ENCODE results near the gene USP15.
"Not testable (repeated sequence)": the region's sequence is repeated elsewhere in the genome, so short reads cannot be mapped to it uniquely, and the experiment has no call there.

The USP15 gene

DNA sequence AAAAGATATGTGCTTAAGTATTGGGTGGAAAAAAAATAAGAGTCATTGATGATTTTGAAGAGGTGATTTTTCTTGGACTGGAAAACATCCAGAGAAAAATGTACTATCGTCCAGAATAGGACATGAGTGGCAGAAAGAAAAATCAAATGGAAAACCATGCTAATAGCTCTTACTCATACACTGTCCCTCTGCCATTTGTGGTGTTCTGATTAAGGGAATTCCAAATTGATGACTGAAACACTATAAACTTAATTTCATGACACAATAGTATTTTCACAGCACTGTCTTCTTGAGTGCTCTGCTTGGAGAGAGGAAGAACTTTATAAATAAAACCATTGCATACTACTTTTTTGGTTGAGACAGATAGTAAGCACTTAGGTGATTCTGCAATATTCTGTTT is 72.4 kb downstream of the USP15 start:
- DNase-seq = no peak

DNA sequence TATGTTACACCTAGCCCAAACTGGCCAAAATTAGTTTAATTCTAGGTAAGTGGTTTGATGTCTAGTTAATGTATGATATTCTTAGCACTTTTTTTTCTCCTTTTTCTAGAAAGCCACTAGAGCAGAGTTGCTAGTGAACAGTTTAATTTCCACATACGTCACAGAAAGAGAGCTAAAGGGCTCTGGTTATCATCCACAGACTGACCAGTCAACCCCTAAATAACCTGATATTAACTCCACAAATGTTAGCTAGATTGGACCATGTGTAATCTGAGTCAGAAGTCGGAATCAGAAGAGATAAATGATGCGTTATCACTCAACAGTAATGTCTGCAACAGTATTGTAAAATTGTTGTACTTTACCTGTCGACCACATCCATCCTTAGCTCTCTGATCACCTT is 74.9 kb downstream of the USP15 start:
- DNase-seq = no peak

DNA sequence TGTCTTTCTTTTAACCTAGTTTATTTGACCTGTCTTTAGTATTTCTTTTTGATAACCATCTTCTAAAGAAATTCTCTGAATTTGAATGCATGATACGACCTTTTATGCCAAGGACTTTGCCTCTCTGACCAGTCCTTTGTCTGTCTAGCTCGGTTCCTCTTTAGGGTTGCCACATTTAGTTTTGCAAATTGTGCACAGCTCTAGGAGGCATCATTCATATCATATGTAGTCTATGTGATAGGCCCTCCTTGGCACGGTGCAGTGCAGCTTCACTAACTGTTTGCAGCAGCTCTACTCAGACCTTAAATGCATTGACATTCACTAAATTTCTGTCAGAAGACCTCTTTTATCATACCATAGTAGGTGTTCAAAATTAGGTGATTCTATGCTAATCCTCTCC is 75.6 kb downstream of the USP15 start:
- no peak for DNase-seq

DNA sequence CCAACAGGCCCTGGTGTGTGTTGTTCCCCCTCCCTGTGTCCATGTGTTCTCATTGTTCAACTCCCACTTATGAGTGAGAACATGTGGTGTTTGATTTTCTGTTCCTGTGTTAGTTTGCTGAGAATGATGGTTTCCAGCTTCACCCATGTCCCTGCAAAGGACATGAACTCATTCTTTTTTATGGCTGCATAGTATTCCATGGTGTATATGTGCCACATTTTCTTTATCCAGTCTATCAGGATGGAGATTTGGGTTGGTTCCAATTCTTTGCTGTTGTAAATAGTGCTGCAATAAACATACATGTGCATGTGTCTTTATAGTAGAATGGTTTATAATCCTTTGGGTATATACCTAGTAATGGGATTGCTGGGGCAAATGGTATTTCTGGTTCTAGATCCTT is 77.4 kb downstream of the USP15 start:
- DNase-seq = not testable (repeated sequence)

DNA sequence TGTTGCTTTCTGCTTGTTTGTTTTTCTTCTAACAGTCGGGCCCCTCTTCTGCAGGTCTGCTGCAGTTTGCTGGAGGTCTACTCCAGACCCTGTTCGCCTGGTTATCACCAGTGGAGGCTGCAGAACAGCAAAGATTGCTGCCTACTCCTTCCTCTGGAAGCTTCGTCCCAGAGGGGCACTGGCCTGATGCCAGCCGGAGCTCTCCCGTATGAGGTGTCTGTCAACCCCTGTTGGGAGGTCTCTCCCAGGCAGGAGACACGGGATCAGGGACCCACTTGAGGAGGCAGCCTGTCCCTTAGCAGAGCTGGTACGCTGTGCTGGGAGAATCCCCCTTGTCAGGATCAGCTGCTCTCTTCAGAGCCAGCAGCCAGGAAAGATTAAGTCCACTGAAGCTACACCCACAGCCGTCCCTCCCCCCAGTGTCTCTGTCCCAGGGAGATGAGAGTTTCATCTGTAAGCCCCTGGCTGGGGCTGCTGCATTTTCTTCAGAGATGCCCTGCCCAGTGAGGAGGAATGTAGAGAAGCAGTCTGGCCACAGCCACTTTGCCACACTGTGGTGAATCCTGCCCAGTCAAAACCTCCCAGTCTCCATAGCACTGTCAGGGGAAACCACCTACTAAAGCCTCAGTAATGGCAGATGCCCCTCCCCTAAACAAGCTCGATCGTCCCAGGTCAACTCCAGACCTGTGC is 82.6 kb downstream of the USP15 start:
- not testable (repeated sequence) for DNase-seq

DNA sequence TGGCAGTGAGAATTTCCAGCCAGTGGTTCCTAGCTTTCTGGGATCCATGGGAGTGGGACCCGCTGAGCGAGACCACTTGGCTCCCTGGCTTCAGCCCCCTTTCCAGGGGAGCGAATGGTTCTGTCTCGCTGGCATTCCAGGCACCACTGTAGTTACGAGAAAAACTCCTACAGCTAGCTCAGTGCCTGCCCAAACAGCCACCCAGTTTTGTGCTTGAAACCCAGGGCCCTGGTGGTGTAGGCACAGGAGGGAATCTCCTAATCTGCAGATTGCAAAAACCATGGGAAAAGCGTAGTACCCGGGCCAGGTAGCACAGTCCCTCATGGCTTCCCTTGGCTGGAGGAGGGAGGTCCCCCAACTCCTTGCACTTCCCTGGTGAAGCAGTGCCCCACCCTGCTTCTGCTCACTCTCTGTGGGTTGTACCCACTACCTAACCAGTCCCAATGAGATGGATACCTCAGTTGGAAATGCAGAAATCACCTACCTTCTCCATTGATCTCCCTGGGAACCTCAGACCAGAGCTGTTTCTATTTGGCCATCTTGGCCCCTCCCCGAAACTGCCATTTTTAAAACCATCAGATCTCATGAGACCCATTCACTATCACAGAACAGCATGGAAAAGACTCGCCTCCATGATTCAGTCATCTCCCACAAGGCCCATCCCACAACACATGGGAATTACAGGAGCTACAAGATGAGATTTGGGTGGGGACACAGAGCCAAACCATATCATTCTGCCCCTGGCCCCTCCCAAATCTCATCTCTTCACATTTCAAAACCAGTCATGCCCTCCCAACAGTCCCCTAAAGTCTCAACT is 83.3 kb downstream of the USP15 start:
- DNase-seq = not testable (repeated sequence)

DNA sequence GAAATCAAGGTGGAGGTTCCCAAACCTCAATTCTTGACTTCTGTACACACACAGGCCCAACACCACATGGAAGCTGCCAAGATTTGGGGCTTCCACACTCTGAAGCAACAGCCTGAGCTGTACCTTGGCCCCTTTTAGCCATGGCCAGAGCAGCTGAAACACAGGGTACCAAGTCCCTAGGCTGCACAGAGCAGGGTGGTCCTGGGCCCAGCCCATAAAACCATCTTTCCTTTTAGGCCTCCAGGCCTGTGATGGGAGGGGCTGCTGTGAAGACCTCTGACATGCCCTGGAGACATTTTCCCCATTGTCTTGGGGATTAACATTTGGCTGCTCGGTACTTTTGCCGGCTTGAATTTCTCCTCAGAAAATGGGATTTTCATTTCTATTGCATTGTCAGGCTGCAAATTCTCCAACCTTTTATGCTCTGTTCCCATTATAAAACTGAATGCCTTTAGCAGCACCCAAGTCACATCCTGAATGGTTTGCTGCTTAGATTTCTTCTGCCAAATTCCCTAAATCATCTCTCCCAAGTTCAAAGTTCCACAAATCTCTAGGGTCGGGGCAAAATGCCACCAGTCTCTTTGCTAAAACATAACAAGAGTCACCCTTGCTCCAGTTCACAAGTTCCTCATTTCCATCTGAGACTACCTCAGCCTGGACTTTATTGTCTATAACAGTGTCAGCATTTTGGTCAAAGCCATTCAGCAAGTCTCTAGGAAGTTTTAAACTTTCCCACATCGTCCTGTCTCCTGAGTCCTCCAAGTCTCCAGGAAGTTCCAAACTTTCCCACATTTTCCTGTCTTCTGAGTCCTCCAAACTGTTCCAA is 84.7 kb downstream of the USP15 start:
- DNase-seq = not testable (repeated sequence)

DNA sequence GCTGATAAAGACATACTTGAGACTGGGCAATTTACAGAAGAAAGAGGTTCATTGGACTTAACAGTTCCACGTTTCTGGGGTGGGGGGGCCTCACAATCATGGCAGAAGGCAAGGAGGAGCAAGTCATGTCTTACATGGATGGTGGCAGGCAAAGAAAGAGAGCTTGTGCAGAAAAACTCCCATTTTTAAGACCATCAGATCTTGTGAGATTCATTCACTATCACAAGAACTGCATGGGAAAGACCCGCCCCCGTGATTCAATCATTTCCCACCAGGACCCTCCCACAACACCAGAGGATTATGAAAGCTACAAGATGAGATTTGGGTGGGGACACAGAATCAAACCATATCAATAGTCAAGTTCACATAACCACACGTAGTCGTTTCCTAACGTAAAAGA is 85.5 kb downstream of the USP15 start:
- no peak for DNase-seq

DNA sequence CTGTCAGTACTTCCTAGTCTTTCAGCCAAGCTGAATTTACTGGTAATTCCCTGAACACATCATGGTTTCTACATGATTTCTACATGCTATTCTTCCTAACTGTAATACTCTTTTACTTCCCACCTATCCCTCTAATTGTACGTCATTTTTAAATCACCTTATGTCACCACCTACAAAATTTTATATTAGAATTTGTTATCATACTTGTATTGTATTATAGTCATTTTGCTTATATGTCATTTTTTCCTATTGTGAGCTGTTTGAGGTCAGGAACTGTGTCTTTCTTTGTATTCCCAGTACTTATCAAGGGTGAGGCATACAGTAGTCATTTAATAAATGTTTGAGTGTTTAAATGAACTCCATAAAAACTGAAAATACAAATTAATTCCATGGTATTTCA is 86.6 kb downstream of the USP15 start:
- no peak for DNase-seq

DNA sequence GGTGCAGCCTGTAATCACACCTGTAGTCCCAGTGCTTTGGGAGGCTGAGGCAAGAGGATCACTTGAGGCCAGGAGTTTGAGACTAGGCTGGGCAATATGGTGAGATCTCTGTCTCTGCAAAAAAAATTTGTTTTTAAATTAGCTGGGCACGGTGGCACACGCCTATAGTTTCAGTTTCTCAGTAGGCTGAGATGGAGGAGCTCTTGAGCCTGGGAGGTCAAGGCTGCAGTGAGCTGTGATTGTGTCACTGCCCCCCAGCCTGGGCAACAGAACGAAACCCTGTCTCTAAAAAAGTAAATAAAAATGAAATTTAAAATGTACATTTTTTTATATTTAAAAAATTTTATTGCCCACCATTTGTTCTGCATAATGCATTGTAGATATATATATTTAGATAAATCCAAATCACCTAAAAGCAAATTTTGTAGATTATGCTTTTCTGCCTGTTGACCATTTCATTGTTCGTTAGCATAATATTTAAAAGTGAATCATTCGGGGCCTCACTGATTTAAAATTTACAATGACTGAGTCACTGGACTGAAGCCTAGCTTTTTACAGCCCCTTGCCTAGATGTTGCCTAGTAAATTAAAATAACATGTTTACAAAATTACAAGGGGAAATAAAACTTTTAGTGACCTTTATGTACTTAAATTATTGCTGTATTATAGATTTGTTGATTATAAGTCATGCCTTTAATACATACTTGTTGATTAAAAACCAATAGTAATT is 87.9 kb downstream of the USP15 start:
- no peak for DNase-seq

DNA sequence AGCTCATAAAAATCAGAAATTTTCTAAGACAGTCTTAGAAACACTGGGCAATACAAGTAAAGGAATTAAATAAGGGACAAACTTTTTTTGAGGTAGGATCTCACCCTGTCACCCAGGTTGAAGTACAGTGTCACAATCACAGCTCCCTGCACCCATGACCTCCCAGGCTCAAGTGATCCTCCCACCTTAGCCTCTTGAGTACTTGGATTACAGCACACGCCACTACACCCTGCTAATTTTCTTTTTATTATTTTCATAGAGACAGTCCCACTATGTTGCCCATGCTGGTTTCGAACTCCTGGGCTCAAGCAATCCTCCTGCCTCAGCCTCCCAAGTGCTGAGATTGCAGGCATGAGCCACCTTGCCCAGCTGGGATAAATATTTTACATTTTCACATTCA is 90.3 kb downstream of the USP15 start:
- no peak for DNase-seq

DNA sequence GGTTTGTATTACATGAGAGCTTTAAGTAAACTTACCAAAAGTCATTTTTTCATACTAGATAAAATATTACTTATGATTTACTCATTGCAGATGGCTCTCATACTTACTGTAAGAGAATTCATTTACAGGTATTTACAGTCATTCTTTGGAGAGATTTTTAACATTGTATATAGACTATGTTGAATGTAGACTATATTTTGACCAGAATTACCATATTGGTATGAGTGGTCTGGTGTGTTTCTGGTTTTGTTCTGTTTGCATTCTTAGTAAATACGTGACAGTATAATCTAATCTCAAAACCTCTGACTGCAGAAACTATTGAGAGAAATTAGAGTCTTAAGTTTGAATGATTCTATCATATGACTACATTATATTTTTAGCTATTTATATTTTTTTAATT is 91.1 kb downstream of the USP15 start:
- DNase-seq = no peak

DNA sequence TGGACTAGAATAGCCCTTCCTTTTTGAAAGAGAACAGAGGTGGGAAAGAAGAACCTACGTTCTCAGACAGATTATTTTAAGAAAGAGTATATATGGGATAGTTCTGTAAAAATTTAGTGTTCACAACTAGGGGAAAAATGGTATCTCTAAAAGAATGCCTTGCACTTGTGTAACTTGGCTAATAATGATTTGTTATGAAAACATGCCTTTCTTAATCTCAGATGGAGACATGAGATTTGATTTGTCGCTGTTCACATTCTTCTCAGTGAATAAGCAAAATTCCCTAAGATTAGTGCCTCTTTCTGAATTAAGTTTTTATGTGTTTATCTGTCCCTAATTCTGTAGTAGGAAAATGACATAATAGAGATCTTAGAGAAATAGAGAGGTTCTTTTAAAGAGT is 100.8 kb downstream of the USP15 start:
- DNase-seq = no peak

DNA sequence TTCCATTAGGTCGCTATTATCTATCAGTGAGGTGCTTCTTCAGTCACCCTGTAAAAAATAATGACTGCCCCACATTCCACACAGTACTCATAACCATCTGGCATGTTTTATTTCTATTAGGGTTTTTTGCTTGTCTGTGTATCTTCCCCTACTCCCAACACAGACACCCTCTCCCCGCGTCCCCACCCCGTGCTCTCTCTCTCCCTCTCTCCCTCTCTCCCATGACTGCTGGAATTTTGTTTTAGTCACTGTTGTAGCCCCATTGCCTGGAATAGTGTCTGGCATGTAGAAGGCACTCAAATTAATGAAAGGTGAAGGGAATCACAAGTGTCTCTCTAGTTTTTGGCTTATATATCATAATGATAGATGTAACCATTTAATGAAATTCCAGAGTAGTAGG is 103.3 kb downstream of the USP15 start:
- DNase-seq = no peak

DNA sequence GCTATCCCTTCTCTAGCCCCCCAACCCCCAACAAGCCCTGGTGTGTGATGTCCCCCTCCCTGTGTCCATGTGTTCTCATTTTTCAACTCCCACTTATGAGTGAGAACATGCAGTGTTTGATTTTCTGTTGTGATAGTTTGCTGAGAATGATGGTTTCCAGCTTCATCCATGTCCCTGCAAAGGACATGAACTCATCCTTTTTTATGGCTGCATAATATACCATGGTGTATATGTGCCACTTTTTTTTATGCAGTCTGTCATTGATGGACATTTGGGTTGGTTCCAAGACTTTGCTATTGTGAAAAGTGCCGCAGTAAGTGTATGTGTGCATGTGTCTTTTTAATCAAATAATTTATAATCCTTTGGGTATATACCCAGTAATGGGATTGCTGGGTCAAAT is 104.5 kb downstream of the USP15 start:
- DNase-seq = not testable (repeated sequence)

DNA sequence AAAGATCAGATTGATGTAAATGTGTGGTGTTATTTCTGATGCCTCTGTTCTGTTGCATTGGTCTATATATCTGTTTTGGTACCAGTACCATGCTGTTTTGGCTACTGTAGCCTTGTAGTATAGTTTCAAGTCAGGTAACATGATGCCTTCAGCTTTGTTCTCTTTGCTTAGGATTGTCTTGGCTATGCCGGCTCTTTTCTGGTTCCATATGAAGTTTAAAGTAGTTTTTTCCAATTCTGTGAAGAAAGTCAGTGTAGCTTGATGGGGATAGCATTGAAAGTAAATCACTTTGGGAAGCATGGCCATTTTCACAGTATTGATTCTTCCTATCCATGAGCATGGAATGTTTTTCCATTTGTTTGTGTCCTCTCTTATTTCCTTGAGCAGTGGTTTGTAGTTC is 105.6 kb downstream of the USP15 start:
- DNase-seq = not testable (repeated sequence)

DNA sequence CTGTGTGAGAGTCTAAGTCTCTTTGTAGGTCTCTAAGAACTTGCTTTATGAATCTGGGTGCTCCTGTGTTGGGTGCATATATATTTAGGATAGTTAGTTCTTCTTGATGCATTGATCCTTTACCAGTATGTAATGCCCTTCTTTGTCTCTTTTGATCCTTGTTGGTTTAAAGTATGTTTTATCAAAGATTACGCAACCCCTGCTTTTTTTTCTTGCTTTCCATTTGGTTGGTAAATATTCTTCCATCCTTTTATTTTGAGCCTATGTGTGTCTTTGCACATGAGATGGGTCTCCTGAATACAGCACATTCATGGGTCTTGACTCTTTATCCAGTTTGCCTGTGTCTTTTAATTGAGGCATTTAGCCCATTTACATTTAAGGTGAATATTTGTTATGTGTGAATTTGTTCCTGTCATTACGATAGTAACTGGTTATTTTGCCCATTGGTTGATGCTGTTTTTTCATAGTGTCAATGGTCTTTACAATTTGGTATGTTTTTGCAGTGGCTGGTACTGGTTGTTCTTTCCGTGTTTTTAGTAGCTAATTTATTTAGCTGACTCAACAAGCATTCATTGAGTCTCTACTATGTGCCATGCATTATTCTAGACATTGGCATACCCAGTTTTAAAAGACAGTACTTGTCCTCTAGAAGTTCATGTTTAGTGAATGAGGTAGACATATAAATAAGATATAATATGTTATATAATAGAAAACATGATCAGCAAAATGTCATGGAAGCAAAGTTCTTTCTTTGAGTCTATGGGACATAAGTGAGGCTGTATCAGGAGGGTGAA is 108.4 kb downstream of the USP15 start:
- not testable (repeated sequence) for DNase-seq

DNA sequence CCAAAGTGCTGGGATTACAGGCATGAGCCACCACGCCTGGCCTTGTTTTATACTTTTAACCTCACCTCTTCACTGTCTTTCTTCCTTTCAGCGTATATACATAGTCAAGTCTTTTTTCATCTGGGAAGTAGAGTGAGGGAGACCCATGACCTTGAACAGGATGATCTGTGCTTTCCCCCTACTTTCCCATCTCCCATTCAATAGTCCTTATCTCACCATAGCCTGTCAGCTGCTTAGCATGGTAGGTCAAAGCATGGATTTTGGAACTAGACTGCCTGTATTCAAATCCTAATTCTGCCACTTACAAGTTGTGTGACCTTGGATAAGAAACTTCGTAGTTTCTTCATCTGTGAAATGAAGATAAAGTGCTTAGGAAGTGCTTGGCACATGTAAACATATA is 110.0 kb downstream of the USP15 start:
- DNase-seq = no peak

DNA sequence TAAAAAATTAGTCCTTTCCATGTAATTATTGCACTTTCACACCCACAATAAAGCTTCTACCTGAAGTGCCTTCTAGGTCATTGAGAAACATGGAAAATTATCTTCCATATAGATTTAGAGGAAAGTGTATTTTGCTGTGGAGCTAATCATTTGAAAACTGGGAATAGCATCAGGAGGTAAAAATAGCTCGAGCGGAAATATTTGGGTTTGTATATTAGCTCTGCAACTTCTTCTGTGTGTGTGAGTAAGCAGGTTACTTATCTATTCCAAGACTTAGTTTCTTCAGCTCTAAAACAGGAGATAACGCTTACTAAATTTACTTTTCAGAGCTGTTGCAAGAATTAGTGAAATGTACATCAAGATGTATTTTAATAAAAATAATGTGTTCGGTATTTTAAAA is 111.5 kb downstream of the USP15 start:
- no peak for DNase-seq

DNA sequence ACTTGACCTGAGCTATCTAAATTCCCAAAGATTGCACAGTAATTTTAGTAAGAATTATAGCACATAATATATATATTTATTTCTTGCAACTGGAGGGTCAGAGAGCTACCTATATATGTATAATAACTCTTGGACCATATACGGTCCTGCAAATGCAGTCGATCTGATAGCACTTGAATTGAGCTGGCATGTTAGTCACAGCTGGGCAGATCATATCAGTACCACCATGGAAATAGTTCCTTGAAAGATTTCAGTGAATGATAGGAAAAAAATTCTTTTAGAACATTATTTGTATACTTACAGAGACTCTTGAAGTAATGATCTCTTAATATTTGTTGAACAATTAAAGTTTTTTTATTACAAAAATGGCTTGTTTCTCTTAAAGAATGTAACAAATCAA is 111.9 kb downstream of the USP15 start:
- DNase-seq = no peak

DNA sequence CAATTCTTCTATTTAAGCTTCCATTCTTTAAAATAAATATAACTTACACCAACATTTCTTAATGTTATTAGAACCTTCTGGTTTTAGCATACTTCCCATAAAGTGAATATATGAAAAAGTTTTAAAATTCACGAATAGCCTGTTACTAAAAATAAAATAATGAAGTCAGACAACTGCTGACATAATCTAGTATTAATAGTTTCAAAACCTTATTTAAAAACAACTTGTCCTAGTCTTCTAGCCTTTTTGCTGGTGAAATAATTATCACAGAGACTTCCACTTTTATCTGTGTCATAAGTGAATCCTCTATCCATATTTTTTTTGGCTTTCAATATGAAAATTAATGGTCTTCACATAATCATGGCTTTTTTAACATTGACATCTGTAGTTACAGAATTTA is 112.6 kb downstream of the USP15 start:
- no peak for DNase-seq

DNA sequence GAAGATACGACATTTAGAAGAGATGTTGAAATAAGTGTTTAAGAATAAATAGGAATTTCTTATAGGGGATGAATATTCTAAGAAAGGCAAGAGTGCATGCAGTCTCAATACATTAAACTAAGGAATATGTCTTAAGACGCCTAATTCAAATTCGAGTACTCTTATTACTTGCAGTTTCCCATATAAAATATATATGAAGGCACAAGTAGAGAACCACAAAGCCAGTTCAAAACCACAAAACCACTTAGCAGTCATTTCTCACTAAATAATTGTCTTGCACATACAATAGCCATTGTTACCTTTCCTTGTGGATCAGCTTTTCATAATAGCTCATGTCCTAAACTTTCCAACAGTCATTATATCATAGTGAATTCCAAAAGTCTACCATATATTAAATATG is 115.4 kb downstream of the USP15 start:
- DNase-seq = no peak
